IMR-90 (cell line): Measurements from ENCODE around the gene PPP2R2D. TPM values are rescaled to one million over a fixed set of nuclear protein-coding genes. Genes with fewer than 3 reads are reported as not detected.

ENCODE experiments used
- ATAC-seq: fragments of 200-7000 bp; cut with Tn5 transposase; 2 replicates; pipeline ENCODE4 v1.9.1; 2020; ENCODE audit warnings: low read depth, mild to moderate bottlenecking, moderate library complexity
- BruUV-seq: library from RNA; stranded (reverse); fragments of 400-500 nt; replicated peaks from 2 replicates; lab custom pipeline; 2021; lab: Mats Ljungman, UMichigan
- CTCF ChIA-PET: fragments of 300-600 bp; formaldehyde crosslinking; extraction: SDS; loops from one replicate; lab custom pipeline; 2021; ENCODE audit warnings: antibody characterized with exemption; lab: Yijun Ruan, JAX
- POLR2A ChIA-PET: fragments of 300-600 bp; sonication (Branson Sonifier 250); formaldehyde crosslinking; loops from one replicate; lab custom pipeline; 2022; ENCODE audit warnings: antibody characterized with exemption; ENCODE audit not compliant: unreplicated experiment; lab: Charles Lee
- DNase-seq: peaks from one replicate; pipeline ENCODE4 v3.0.0; 2013
- H2AFZ ChIP-seq: replicated peaks from 2 replicates; pipeline ENCODE3; 2013; ENCODE audit warnings: low read length, mild to moderate bottlenecking; ENCODE audit not compliant: poor library complexity
- H2AK5ac ChIP-seq: 2 replicates; pipeline ENCODE4 v1.6.1; 2013; ENCODE audit warnings: low read depth, low read length, inconsistent platforms
- H2AK9ac ChIP-seq: replicated peaks from 2 replicates; pipeline ENCODE3; 2013; ENCODE audit warnings: mild to moderate bottlenecking, low read depth, low read length, moderate library complexity; ENCODE audit not compliant: poor library complexity
- H2BK120ac ChIP-seq: 2 replicates; pipeline ENCODE4 v1.6.1; 2013; ENCODE audit warnings: low read depth, low read length, inconsistent platforms
- H2BK15ac ChIP-seq: 3 replicates; pipeline ENCODE4 v1.6.1; 2013; ENCODE audit warnings: low read depth, low read length, inconsistent platforms
- H2BK20ac ChIP-seq: 2 replicates; pipeline ENCODE4 v1.6.1; 2013; ENCODE audit warnings: low read depth, mild to moderate bottlenecking, inconsistent platforms, low read length, moderate library complexity
- H2BK5ac ChIP-seq: 2 replicates; pipeline ENCODE4 v1.6.1; 2013; ENCODE audit warnings: mild to moderate bottlenecking, low read depth, low read length, inconsistent platforms; ENCODE audit not compliant: poor library complexity, severe bottlenecking
- H3K14ac ChIP-seq: replicated peaks from 2 replicates; pipeline ENCODE4 v1.6.1; 2013; ENCODE audit warnings: low read depth, low read length, inconsistent platforms
- H3K18ac ChIP-seq: 2 replicates; pipeline ENCODE4 v1.6.1; 2013; ENCODE audit warnings: low read depth, low read length, control low read depth
- H3K23ac ChIP-seq: 2 replicates; pipeline ENCODE4 v1.6.1; 2013; ENCODE audit warnings: low read depth, low read length, inconsistent platforms
- H3K27ac ChIP-seq: 2 replicates; pipeline ENCODE4 v1.5.1; 2013; ENCODE audit warnings: mild to moderate bottlenecking, control low read depth, low read length; ENCODE audit not compliant: insufficient read depth
- H3K27me3 ChIP-seq: 2 replicates; pipeline ENCODE4 v1.6.1; 2013; ENCODE audit warnings: low read length; ENCODE audit not compliant: control insufficient read depth, insufficient read depth
- H3K36me3 ChIP-seq: 2 replicates; pipeline ENCODE4 v1.6.1; 2013; ENCODE audit warnings: low read length, mixed read lengths; ENCODE audit not compliant: control insufficient read depth, insufficient read depth
- H3K4ac ChIP-seq: 2 replicates; pipeline ENCODE4 v1.6.1; 2013; ENCODE audit warnings: low read depth, low read length, inconsistent platforms
- H3K4me1 ChIP-seq: 2 replicates; pipeline ENCODE4 v1.6.1; 2013; ENCODE audit warnings: low read length, mixed read lengths; ENCODE audit not compliant: control insufficient read depth, insufficient read depth
- H3K4me2 ChIP-seq: 2 replicates; pipeline ENCODE4 v1.6.1; 2013; ENCODE audit warnings: low read depth, mild to moderate bottlenecking, control low read depth, low read length, moderate library complexity
- H3K4me3 ChIP-seq: 2 replicates; pipeline ENCODE4 v1.5.1; 2013; ENCODE audit warnings: low read depth, mild to moderate bottlenecking, control low read depth, low read length, moderate library complexity; ENCODE audit not compliant: insufficient read depth
- H3K56ac ChIP-seq: 2 replicates; pipeline ENCODE4 v1.6.1; 2013; ENCODE audit warnings: low read length, inconsistent platforms; ENCODE audit not compliant: insufficient read depth; ENCODE audit errors: extremely low read depth
- H3K79me1 ChIP-seq, 2 experiments: 2 replicates each; pipeline ENCODE4 v1.6.1; 2013; ENCODE audit warnings: low read length in 2 of 2, inconsistent platforms in 1 of 2, low read depth in 1 of 2
- H3K9ac ChIP-seq: 2 replicates; pipeline ENCODE4 v1.6.1; 2013; ENCODE audit warnings: low read depth, low read length, control low read depth
- H3K9me1 ChIP-seq: 2 replicates; pipeline ENCODE4 v1.6.1; 2013; ENCODE audit warnings: low read length, inconsistent platforms; ENCODE audit not compliant: insufficient read depth
- H3K9me3 ChIP-seq: 2 replicates; pipeline ENCODE4 v1.6.1; 2013; ENCODE audit warnings: low read length; ENCODE audit not compliant: control insufficient read depth, insufficient read depth
- H4K20me1 ChIP-seq: 2 replicates; pipeline ENCODE4 v1.6.1; 2013; ENCODE audit warnings: low read length, inconsistent platforms; ENCODE audit not compliant: insufficient read depth
- H4K5ac ChIP-seq: 2 replicates; pipeline ENCODE4 v1.6.1; 2013; ENCODE audit warnings: mild to moderate bottlenecking, low read depth, low read length, control low read depth
- H4K8ac ChIP-seq, 2 experiments: 2 replicates each; pipeline ENCODE4 v1.6.1; 2013; ENCODE audit warnings: low read depth in 2 of 2, low read length in 2 of 2, control low read depth in 1 of 2, inconsistent platforms in 1 of 2
- H4K91ac ChIP-seq: 2 replicates; pipeline ENCODE4 v1.6.1; 2013; ENCODE audit warnings: low read depth, low read length, inconsistent platforms; ENCODE audit not compliant: insufficient read depth
- CEBPB ChIP-seq: IDR thresholded peaks from 2 replicates; pipeline ENCODE4 v1.6.1; 2012; ENCODE audit warnings: low read depth, low read length, improper control_type of control experiment
- CTCF ChIP-seq: conservative IDR thresholded peaks from 2 replicates; pipeline ENCODE4 v1.5.1; 2012; ENCODE audit warnings: mild to moderate bottlenecking, low read depth, low read length, improper control_type of control experiment
- FOS ChIP-seq: fragments of 150-350 bp; IDR thresholded peaks from 2 replicates; pipeline ENCODE4 v1.6.1; 2016; ENCODE audit warnings: low read depth, low read length
- MAFK ChIP-seq: IDR thresholded peaks from 2 replicates; pipeline ENCODE4 v1.6.1; 2012; ENCODE audit warnings: low read depth, low read length, improper control_type of control experiment
- MAZ ChIP-seq: IDR thresholded peaks from 2 replicates; pipeline ENCODE4 v1.6.1; 2012; ENCODE audit warnings: low read depth, mild to moderate bottlenecking, low read length, improper control_type of control experiment, moderate library complexity, borderline replicate concordance
- NFE2L2 ChIP-seq: fragments of 150-350 bp; IDR thresholded peaks from 2 replicates; pipeline ENCODE4 v1.6.1; 2016; ENCODE audit warnings: low read depth, mild to moderate bottlenecking, low read length
- RAD21 ChIP-seq: IDR thresholded peaks from 2 replicates; pipeline ENCODE4 v1.6.1; 2012; ENCODE audit warnings: low read length, improper control_type of control experiment
- RFX5 ChIP-seq: IDR thresholded peaks from 2 replicates; pipeline ENCODE4 v1.8.0; 2012; ENCODE audit warnings: low read depth, mild to moderate bottlenecking, low read length, moderate library complexity
- USF2 ChIP-seq: fragments of 150-350 bp; IDR thresholded peaks from 2 replicates; pipeline ENCODE4 v1.6.1; 2017; ENCODE audit warnings: mild to moderate bottlenecking, antibody characterized with exemption, low read length, low read depth
- WGBS, 2 experiments: methylation state at CpG; one replicate each; pipeline versions ENCODE4 v1.1.5 to v1.1.7; 2013; ENCODE audit warnings: missing lambda C conversion rate in 2 of 2; ENCODE audit not compliant: insufficient read length in 1 of 2; ENCODE audit errors: extremely low coverage in 2 of 2; 5-methylcytosine and 5-hydroxymethylcytosine counted together
- dilution Hi-C: fragments of 300-500 bp; cut with HindIII; formaldehyde crosslinking; loops from one replicate; pipeline ENCODE4 v1.14.3; 2018; ENCODE audit warnings: low sequenced_read_pairs; ENCODE audit not compliant: unreplicated experiment
- in situ Hi-C: fragments of 300-500 bp; cut with MboI; formaldehyde crosslinking; loops from 3 replicates; pipeline ENCODE4 v1.14.3; 2019; ENCODE audit warnings: low sequenced_read_pairs, inconsistent platforms, mixed read lengths
- intact Hi-C: fragments of 100-400 bp; cut with micrococcal nuclease; formaldehyde crosslinking; loops from 2 replicates; pipeline ENCODE4 v1.10.0; 2022
- polyA plus RNA-seq, 3 experiments: library from polyadenylated mRNA; depleted of rRNA; stranded (reverse); fragments of >200 nt; gene quantifications; 2 replicates each; pipeline ENCODE4 v1.2.3, GENCODE V29; 2012; ENCODE audit warnings: low replicate concordance in 1 of 3
- total RNA-seq: library from RNA; depleted of rRNA; stranded (reverse); fragments of >200 nt; gene quantifications from 2 replicates; pipeline ENCODE4 v1.2.3, GENCODE V29; 2012

Gene PPP2R2D
- total and polyA plus RNA-seq, 2 of the 4 experiments (the other 2 are of a cell fraction): 22.8 to 23.8 TPM

GRCh38 chr10:131933696-131934086, 32.9 kb downstream of the PPP2R2D start:
- Histone ChIP-seq H3K4me2 (no peak overlapping the region), H3K18ac (no peak overlapping the region), H3K36me3 (peaks cover 16% of the 10 kb centered on the region), H3K23ac (no peak overlapping the region), H3K14ac (no peak overlapping the region), H2AK5ac (no peak overlapping the region), H3K4me1 (no peaks in the 10 kb centered on the region), H3K9me3 (no peaks in the 10 kb centered on the region), H4K5ac (no peak overlapping the region), H3K27me3 (no peaks in the 10 kb centered on the region), H3K4ac (no peak overlapping the region), H2BK5ac (no peak overlapping the region), H2BK15ac (no peak overlapping the region), H3K27ac (no peak overlapping the region), H2BK120ac (no peak overlapping the region), H3K9ac (no peak overlapping the region), H4K91ac (no peak overlapping the region), H3K4me3 (no peak overlapping the region), H4K20me1 (peaks cover 49% of the 10 kb centered on the region), H2BK20ac (no peak overlapping the region), H3K9me1 (peaks cover 21% of the 10 kb centered on the region; the same call in 1 of the 2 replicates), H2AK9ac (peak overlapping the region; percentile 25), H3K56ac (no peak overlapping the region), H3K79me1 (peaks cover 42 to 82% of the 10 kb centered on the region in 2 experiments), H4K8ac (no peak overlapping the region), H2AFZ (no peak overlapping the region)
- no peak for TF ChIP-seq NFE2L2
- no peak for TF ChIP-seq USF2
- no peak for TF ChIP-seq MAFK
- no peak for TF ChIP-seq CTCF
- TF ChIP-seq RFX5: no peak
- TF ChIP-seq MAZ: no peak
- TF ChIP-seq CEBPB: no peak
- no peak for TF ChIP-seq RAD21
- no peak for TF ChIP-seq FOS
- in situ Hi-C loops: no loop called here
- DNase-seq: no peak
- ATAC-seq: no peak
- dilution Hi-C loops: no loop called here
- CTCF ChIA-PET: no interaction called here
- POLR2A ChIA-PET: no interaction called here
- BruUV-seq: no TSS peak
- WGBS, 2 experiments: no CpG with 5 or more reads among the region's 2 CpGs
- intact Hi-C loops: no loop called here
